ENCODE measurements around the gene CDX2. TPM values are rescaled to one million over a fixed set of nuclear protein-coding genes. Genes with fewer than 3 reads are reported as not detected.

CDX2 gene
- total RNA-seq, 1 donor from 2014 or later, result not detected

GRCh38 chr13:27980280-27980998, 11.3 kb upstream of the CDX2 start:
- ATAC-seq (no peak), DNase-seq (ENCODE audit: missing footprints) (no peak)
- intact Hi-C loops (cut with DNase I), result loop anchor here (10.0 kb wide), 1 partner anchor 996 kb away; no protein-coding TSS in a partner anchor

DNA sequence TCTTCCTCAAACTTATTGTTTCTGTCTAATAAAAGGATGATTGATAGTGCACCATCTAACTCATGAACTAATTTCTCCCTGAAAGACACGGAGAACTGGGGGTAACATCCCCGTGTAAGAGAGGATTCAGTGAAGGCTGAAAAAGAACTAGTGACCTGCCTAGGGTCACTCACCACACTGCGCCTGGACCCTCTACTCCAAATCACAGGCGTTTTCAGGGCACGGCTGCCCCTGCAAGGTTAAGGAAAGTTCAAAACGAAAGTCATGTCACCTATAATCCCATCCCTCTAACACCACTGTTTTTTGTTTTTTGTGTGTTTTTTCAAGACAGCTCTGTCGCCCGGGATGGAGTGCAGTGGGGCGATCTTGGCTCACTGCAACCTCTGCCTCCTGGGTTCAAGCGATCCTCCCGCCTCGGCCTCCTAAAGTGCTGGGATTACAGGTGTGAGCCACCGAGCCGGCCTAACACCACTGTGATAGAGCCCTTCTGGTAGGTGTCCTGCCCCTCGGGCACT, 10.7 kb upstream of the CDX2 start:
- ATAC-seq (no peak), DNase-seq (ENCODE audit: missing footprints) (no peak)
- intact Hi-C loops (cut with DNase I), result loop anchor here (10.0 kb wide), 1 partner anchor 995 kb away; no protein-coding TSS in a partner anchor

- DNase-seq (ENCODE audit: missing footprints) (no peak), ATAC-seq (no peak)
- intact Hi-C loops (cut with DNase I), result no loop called here
Measured at GRCh38 chr13:27979001-27979643, 10.0 kb upstream of the CDX2 start.

DNA sequence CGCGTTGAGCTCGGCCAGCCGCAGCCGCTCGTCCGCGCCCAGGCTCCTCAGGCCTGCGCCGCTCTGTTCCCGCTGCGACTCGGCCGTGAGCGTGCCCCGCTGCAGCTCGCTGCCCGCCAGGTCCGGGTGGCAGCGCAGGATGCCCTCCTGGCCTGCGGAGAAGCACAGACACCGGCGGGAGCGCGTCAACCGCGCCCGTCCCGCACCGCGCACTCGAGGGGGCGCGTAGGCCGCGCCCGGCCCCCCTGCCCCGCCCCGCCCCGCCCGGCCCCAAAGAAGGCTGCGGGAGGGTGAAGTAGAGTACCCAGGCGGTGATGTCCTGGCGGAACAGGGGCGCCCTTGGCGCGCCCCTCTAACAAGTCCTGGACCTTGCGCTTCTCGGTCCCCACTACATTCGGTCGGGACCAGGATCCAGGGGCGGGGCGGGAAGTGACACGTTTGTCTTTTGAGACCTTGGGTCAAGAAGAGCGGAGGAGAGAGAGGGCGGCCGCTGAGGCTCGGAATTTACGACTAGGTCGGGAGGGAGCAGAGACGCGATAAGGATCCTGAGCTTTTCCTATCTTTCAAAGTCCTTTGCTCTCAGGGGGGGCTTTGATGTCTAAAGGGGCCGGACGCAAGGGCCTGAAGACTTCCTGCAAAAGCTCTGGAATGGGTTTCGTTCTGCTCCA, 9.3 kb upstream of the CDX2 start:
- ATAC-seq, result no peak
- no peak for DNase-seq (ENCODE audit: missing footprints)
- intact Hi-C loops (cut with DNase I), result no loop called here

DNA sequence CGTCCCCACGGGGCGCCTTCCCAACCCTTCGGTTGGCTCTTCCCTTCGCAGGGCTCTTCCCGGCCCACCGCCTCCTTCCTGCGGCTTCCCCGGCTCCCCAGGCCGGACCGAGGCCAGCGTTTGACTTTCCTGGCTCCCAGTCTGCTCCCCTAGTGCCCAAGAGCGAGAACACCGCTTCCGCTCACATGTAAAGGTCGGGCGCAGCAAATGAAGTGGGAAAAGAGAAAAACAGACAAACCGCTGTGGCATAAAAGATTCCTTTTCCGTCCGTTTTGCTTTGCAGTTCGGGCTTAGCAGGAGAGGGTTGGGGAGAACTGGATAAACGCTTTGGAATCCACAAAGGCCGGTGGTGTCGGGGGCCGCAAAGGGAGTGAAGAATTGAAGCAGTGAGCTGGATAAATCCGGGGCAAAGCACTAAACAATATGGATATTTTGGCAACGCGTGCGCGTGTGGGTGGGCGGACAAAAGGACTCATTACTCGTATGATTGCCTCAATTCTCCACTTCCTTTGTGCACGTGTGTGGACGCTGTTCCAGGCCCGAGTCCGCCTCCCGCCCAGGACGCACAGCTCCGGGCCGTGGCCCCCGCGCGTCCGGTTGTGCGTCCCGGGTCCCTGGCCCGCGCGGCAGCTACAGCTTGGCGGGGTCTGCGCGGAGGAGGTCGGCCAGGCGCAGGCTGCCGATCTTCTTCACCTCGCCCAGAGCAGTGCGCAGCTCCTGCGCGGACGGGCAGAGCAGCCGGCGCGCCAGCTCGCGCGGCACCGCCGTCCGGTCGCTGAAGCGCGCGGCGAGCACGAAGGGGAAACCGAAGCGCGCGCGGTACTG, 8.6 kb upstream of the CDX2 start:
- DNase-seq (ENCODE audit: missing footprints) (no peak), ATAC-seq (no peak)
- intact Hi-C loops (cut with DNase I), result no loop called here

GRCh38 chr13:27976362-27977091, 7.4 kb upstream of the CDX2 start:
- DNase-seq (ENCODE audit: missing footprints) (no peak), ATAC-seq (no peak)
- intact Hi-C loops (cut with DNase I), result no loop called here

DNA sequence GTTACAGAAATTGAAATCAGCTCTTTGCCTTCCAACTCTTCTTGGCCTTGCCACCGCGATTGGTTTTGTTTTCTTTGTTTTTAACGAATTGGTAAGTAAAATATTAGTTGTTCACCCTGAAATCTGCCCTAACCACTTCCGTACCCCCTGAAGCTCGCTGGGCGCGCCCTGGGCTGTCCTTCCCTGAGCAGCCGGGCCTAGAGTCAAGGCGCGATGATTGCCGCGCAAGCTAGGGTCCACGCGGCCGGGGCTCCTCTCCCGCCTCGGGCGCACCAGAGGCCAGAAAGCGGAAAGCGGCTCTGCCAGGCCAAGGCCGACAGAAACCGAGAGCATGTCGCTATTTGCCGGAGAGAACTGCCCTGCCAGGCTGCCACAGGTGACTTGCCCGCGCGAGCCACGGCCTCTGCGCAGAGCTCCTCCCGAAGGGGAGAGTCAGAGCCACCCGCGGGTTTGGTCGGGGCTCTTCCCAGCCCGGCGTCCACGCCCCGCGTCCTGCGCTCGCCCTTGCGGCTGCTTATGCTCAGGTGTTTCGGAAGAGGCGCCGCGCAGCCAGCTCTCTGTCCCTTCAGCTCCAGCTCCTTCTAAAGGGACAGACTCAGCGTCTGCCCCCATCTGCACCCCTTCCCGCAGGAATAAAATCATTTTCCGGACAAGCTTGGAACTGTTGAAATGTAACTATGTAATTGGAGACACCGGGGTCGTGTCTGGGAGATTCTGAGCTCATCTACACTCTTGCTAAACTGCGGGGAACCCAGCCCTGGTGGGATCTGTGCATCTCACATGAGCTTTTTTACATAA, 6.6 kb upstream of the CDX2 start:
- intact Hi-C loops (cut with DNase I), result no loop called here
- no peak for DNase-seq (ENCODE audit: missing footprints)
- ATAC-seq, result no peak

- DNase-seq (ENCODE audit: missing footprints), result no peak
- intact Hi-C loops (cut with DNase I), result no loop called here
- no peak for ATAC-seq
Measured at GRCh38 chr13:27973961-27974662, 5.0 kb upstream of the CDX2 start.

GRCh38 chr13:27973291-27973690, 4.2 kb upstream of the CDX2 start:
- ATAC-seq (no peak), DNase-seq (ENCODE audit: missing footprints) (no peak)
- intact Hi-C loops (cut with DNase I), result no loop called here

GRCh38 chr13:27972478-27972820, 3.3 kb upstream of the CDX2 start:
- no peak for ATAC-seq
- intact Hi-C loops (cut with DNase I), result no loop called here
- no peak for DNase-seq (ENCODE audit: missing footprints)

DNA sequence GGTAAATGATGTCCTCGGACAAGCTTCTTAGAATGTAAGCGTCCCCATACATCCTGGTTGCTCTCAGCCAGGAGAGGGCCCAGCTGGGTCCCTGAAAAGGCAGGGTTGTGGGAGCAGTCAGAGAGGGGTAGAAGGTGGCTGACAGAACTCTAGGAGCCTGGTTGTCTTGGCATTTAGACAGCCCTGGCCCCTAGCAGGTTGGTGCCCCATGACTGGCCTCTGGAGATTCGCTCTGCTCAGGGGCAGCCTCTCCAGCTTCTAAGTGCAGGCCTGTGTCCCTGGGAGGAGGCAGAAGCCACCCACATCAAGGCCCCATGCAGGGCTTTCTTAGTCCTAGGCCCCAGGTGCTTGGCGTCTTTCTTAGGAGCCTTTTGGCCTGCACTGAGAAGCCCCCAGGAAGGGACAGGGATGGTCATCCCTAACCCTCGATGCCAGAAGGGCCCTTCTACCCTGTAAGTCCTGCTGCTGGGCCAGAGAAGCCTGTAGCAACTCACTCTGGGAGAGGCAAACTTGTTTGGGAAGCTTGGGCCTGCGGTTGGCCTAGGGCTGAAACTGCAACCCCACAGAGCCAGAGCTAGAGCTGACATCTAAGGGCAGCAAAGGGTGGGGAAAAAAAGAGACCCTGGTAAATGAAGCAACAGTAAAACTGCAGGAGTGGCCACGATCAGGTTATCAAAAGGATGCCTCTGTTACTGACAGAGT, 2.8 kb upstream of the CDX2 start:
- DNase-seq (ENCODE audit: missing footprints), result no peak
- ATAC-seq, result no peak
- intact Hi-C loops (cut with DNase I), result no loop called here

DNA sequence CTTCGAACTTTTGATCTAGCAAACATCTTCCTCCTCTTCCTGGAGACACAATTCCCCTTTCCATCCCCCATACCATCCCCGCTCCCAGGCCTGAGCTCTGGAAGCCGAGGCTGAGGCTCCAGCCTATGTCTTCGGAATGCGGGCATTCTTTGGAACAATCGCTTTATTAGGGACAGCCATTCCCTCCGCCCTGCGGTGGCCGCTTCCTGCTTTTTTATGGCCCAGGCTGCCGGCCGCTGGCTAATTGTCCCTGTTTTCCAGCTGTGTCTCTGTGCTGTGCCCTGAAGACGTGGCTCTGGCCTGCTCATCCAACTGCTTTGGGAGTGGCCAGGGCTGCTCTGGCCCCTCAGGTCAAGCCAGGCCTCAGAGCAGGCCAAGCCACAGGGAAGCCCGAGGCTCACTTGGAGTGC, 2.1 kb upstream of the CDX2 start:
- no peak for ATAC-seq
- no peak for DNase-seq (ENCODE audit: missing footprints)
- intact Hi-C loops (cut with DNase I), result no loop called here

GRCh38 chr13:27970382-27971235, 1.5 kb upstream of the CDX2 start:
- no peak for ATAC-seq
- no peak for DNase-seq (ENCODE audit: missing footprints)

GRCh38 chr13:27969866-27970229, 733 bp upstream of the CDX2 start:
- intact Hi-C loops (cut with DNase I), result no loop called here
- DNase-seq (ENCODE audit: missing footprints) (no peak), ATAC-seq (no peak)

More at GRCh38 chr13:27970382-27971235, 1.5 kb upstream of the CDX2 start:
- intact Hi-C loops (cut with DNase I), result no loop called here

DNA sequence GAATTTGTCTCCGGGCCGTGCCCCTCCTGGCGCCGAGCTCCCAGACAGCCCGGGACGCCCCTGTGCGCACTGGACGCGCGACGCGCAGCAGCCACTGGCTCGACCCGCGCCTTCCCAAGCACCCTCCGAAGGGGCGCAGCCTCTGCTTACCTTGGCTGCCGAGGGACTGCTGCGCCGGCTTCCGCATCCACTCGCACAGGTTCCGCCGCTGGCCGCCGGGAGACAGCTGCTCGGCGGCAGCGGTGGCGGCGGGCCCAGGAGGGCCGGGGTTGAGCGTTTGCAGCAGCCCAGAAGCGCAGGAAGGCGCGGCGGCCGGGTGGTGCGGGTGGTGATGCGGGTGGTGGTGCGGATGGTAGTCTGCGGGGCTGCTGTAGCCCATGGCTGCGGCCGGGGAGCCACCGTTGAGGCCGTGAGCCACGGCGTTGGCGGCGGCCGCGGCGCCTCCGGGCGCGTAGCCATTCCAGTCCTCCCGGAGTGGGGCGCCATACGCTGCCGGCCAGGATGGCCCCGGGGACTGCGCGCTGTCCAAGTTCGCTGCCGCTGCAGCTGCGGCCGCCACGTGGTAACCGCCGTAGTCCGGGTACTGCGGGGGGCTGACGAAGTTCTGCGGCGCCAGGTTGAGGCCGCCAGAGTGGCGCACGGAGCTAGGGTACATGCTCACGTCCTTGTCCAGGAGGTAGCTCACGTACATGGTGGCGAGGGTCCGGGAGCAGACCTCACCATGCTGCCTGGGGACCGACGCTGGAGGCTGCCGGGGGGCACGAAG, 616 bp downstream of the CDX2 start:
- no peak for ATAC-seq
- no peak for DNase-seq (ENCODE audit: missing footprints)
- intact Hi-C loops (cut with DNase I), result no loop called here

Data from Right ventricle myocardium inferior (tissue), 1 donor.